Chondrocyte (in vitro differentiated cells): Measurements from ENCODE around the gene CNPY1. TPM values are rescaled to one million over a fixed set of nuclear protein-coding genes. Genes with fewer than 3 reads are reported as not detected.
A peak's percentile ranks its signal among the peaks of the same experiment; 100 is the strongest.

Experiments
- DNase-seq: peaks from one replicate; pipeline ENCODE4 v3.0.0; 2021; ENCODE audit warnings: mixed read lengths, low spot score
- H3K27ac Mint-ChIP-seq: one replicate; pipeline ENCODE4 v1.8.0; 2021; ENCODE audit warnings: mild to moderate bottlenecking, moderate library complexity, mixed read lengths; ENCODE audit not compliant: unreplicated experiment
- H3K27me3 Mint-ChIP-seq: 2 replicates; pipeline ENCODE4 v1.8.0; 2021; ENCODE audit warnings: low read depth, mixed read lengths
- H3K36me3 Mint-ChIP-seq: 2 replicates; pipeline ENCODE4 v1.8.0; 2021; ENCODE audit warnings: low read depth, mixed read lengths
- H3K4me1 Mint-ChIP-seq: 2 replicates; pipeline ENCODE4 v1.8.0; 2021; ENCODE audit warnings: low read depth, mild to moderate bottlenecking, mixed read lengths
- H3K4me3 Mint-ChIP-seq: one replicate; pipeline ENCODE4 v1.8.0; 2021; ENCODE audit warnings: mild to moderate bottlenecking, moderate library complexity, mixed read lengths; ENCODE audit not compliant: unreplicated experiment
- H3K9me3 Mint-ChIP-seq: 2 replicates; pipeline ENCODE4 v1.8.0; 2021; ENCODE audit warnings: low read depth, mixed read lengths
- total RNA-seq: library from RNA; stranded (reverse); gene quantifications from 3 replicates; pipeline ENCODE4 v1.2.1, GENCODE V29; 2021
- TF ChIP-seq, protein P1 (sequence below): fragments of 200-600 bp; sonication (generic); IDR thresholded peaks from 2 replicates; pipeline ENCODE4 v1.5.0; 2021; ENCODE audit warnings: antibody characterized with exemption, mild to moderate bottlenecking, moderate library complexity

CNPY1 gene
- total RNA-seq, 1 donor from 2014 or later = not detected

DNA sequence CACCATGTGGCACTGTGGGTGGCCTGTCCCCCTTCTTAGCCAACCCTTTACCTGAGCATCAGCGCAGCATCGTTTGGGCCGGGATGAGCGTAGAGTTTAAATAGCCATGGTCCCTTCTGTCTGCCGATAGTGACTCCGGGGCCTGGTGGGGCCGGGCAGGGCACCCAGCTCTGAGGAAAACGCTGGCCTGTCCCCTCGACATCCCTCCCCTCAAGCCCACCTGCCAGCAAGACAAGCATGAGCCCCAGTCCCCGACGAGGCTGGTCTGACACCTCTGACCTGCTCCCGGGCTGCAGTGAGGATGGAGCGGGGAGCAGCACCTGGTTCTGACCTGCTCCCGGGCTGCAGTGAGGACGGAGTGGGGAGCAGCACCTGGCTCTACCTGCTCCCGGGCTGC is 31.1 kb upstream of the CNPY1 start:
- no peaks in the 10 kb centered on the region for H3K9me3 Mint-ChIP-seq
- H3K4me1 Mint-ChIP-seq = no peaks in the 10 kb centered on the region
- H3K4me3 Mint-ChIP-seq = no peak overlapping the region
- H3K36me3 Mint-ChIP-seq = no peaks in the 10 kb centered on the region
- DNase-seq = no peak
- H3K27me3 Mint-ChIP-seq = peaks cover 24% of the 10 kb centered on the region
- TF ChIP-seq, protein P1, sequence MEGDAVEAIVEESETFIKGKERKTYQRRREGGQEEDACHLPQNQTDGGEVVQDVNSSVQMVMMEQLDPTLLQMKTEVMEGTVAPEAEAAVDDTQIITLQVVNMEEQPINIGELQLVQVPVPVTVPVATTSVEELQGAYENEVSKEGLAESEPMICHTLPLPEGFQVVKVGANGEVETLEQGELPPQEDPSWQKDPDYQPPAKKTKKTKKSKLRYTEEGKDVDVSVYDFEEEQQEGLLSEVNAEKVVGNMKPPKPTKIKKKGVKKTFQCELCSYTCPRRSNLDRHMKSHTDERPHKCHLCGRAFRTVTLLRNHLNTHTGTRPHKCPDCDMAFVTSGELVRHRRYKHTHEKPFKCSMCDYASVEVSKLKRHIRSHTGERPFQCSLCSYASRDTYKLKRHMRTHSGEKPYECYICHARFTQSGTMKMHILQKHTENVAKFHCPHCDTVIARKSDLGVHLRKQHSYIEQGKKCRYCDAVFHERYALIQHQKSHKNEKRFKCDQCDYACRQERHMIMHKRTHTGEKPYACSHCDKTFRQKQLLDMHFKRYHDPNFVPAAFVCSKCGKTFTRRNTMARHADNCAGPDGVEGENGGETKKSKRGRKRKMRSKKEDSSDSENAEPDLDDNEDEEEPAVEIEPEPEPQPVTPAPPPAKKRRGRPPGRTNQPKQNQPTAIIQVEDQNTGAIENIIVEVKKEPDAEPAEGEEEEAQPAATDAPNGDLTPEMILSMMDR = no peak
- no peak overlapping the region for H3K27ac Mint-ChIP-seq

DNA sequence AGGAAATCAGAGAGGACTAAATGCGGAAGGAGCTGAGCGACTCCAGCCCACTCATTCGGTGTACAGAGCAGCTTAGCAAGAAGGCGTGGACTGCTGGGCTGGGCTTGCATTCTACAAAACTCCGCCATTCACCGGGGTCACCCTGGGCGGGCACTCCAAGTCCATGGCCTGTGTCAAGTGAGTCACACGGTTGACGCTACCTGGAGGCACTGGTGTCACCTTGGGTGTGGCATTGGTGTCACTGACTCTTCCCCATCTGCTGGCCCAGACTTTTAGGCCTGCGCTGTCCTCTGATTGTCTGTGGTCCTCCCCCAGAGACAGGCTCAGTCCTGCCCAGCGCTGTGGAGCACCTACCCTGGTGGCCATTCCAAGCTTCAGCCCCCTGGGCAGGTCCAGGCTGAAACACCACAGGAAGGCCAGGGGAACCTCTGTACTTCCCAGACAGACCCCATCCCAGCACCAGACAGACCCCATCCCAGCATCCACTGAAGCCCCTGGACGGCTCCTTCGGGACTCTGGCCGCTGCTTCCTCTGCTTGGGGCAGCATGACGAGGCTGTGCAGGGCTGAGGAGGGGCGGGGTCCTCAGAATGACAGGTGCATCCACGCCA is 30.6 kb upstream of the CNPY1 start:
- Mint-ChIP-seq H3K36me3 (no peaks in the 10 kb centered on the region), H3K9me3 (no peaks in the 10 kb centered on the region), H3K27me3 (peaks cover 23% of the 10 kb centered on the region), H3K27ac (no peak overlapping the region), H3K4me1 (no peaks in the 10 kb centered on the region), H3K4me3 (no peak overlapping the region)
- DNase-seq = peak; percentile 84
- TF ChIP-seq, protein P1 = no peak

DNA sequence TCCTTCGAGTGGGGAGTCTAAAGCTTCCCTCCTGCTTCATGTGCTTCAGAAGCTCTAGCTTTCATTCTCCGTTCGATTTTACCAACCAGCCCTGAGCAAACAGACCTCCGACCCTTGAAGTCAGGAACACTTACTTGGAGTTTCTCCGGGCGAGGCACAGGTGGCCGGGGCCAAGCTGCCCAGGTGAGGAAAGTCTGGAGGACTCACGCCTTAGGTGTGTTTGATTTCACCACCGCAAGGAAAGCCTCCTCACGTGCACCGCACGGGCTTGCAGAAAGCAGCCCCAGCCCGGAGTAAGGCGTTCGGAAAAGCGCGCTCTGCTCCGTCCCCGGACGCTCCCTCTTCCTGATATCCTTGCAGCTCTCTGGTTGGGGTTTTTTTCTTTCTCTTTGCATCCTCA is 30.1 kb upstream of the CNPY1 start:
- Mint-ChIP-seq H3K27me3 (peaks cover 20% of the 10 kb centered on the region), H3K36me3 (no peaks in the 10 kb centered on the region), H3K9me3 (no peaks in the 10 kb centered on the region), H3K27ac (no peak overlapping the region), H3K4me1 (no peaks in the 10 kb centered on the region), H3K4me3 (no peak overlapping the region)
- peak; percentile 87 for DNase-seq
- TF ChIP-seq, protein P1 = no peak

DNA sequence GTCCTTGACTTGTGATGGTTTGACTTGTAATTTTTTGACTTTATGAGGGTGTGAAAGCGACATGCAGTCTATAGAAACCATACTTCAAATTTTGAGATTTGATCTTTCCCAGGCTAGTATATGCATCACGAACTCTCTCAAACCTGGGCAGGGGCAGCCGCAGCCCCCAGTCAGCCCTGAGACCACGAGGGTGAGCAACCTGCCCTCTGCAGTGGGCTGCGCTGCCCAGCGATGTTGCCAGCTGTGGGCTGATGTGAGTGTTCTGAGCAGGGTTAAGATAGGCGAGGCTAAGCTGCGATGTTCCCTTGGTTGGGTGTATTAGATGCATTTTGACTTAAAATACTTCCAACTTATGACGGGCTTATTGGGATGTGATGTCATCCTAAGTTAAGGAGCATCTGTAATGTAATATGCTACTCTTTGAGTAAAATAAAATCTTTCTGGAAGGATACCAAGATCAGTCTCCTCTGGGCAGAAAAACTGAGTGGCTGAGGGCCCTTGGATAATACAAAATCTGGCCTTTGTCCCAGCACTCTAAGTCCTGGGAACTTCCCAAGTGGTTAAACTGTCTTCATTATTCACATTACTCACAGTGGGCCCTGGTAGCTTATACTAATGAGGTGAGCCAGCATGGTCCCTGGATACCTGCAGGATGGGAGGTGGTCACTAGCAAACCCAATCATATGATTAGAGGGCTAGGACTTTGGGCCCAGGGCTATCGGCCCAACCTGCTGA is 28.4 kb upstream of the CNPY1 start:
- peaks cover 9% of the 10 kb centered on the region for H3K27me3 Mint-ChIP-seq
- H3K4me3 Mint-ChIP-seq = no peak overlapping the region
- no peak overlapping the region for H3K27ac Mint-ChIP-seq
- no peaks in the 10 kb centered on the region for H3K9me3 Mint-ChIP-seq
- no peaks in the 10 kb centered on the region for H3K4me1 Mint-ChIP-seq
- H3K36me3 Mint-ChIP-seq = no peaks in the 10 kb centered on the region
- TF ChIP-seq, protein P1 = no peak
- peak; percentile 79 for DNase-seq

DNA sequence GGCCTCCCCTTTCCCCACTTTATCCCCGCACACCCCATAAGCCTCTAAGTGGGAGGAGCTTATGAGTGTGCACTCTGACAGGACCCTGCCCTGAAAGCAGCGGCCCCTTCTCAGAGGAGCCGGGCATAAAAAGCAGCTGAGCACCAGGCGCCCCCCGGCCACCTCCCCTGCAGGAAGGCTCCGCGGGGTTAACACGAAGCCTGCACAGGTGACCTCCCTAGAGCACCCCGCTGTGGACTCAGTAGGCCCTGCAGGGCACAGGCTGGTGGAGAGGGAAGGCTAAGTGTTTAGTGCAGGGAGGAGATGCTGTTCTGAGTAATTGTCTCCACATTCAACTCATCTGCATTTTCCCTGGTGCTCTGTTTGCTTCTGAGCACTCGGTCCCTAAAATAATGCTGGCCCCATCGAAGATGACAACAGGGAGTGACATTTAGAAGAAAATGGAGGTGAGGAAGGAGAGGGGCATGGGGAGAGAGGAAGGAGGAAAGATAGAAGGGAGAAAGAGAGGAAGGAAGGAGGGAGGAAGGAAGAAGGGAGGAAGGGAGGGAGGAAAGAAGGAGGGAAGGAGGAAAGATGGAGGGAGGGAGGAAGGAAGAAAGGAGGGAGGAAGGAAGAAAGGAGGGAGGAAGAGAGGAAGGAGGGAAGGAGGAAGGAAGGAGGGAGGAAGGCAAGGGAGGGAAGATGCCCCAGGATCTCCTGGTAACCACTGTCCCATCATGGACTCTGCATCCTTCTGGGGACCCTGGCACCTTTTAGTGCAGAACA is 25.4 kb upstream of the CNPY1 start:
- H3K27me3 Mint-ChIP-seq = peaks cover 16% of the 10 kb centered on the region
- H3K9me3 Mint-ChIP-seq = no peaks in the 10 kb centered on the region
- H3K4me3 Mint-ChIP-seq = no peak overlapping the region
- no peaks in the 10 kb centered on the region for H3K36me3 Mint-ChIP-seq
- H3K4me1 Mint-ChIP-seq = no peaks in the 10 kb centered on the region
- TF ChIP-seq, protein P1 = no peak
- DNase-seq = peak; percentile 72
- no peak overlapping the region for H3K27ac Mint-ChIP-seq
